Nephron progenitor cell (in vitro differentiated cells): ENCODE results near the gene SETD3.

Source experiments
- DNase-seq: peaks from one replicate; pipeline ENCODE4 v3.0.0; 2021
- H3K27ac Mint-ChIP-seq: 2 replicates; pipeline ENCODE4 v1.8.0; 2021; ENCODE audit warnings: mild to moderate bottlenecking, moderate library complexity, mixed read lengths
- H3K27me3 Mint-ChIP-seq: 2 replicates; pipeline ENCODE4 v1.8.0; 2021; ENCODE audit warnings: mild to moderate bottlenecking, low read depth, mixed read lengths; ENCODE audit not compliant: poor library complexity
- H3K36me3 Mint-ChIP-seq: 2 replicates; pipeline ENCODE4 v1.8.0; 2021; ENCODE audit warnings: low read depth, mixed read lengths
- H3K4me1 Mint-ChIP-seq: 2 replicates; pipeline ENCODE4 v1.8.0; 2021; ENCODE audit warnings: mixed read lengths
- H3K4me3 Mint-ChIP-seq: 2 replicates; pipeline ENCODE4 v1.8.0; 2021; ENCODE audit warnings: mild to moderate bottlenecking, moderate library complexity, mixed read lengths
- H3K9me3 Mint-ChIP-seq: 2 replicates; pipeline ENCODE4 v1.8.0; 2021; ENCODE audit warnings: mild to moderate bottlenecking, moderate library complexity, mixed read lengths
- TF ChIP-seq, protein P1 (sequence below): fragments of 200-600 bp; sonication (generic); IDR thresholded peaks from 2 replicates; pipeline ENCODE4 v1.5.0; 2021; ENCODE audit warnings: antibody characterized with exemption

Gene SETD3

DNA sequence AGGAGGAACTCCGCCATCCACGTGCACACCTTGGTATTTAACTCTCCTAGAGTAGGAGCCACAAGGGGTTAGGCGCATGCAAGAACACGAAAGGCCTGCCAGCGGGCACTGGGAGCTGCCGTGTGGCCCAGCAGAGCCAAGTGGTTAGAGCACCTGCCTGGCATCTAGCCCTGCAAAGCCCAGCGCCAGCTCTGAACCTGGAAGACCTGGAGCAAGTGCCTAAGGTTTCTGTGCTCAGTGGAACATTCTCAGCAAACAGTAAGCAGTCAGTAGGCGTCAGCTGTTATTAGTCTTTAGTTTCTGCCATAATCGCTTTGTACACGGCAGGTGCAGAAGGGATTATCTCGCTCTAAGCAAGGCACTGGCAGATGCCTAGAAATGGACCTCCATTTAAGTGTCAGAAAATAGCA lies 55.4 kb downstream of the SETD3 start:
- Mint-ChIP-seq H3K4me3 (no peak overlapping the region), H3K4me1 (peaks cover 48% of the 10 kb centered on the region), H3K36me3 (peaks cover 45% of the 10 kb centered on the region), H3K27ac (no peak overlapping the region), H3K27me3 (no peaks in the 10 kb centered on the region), H3K9me3 (peaks cover 17% of the 10 kb centered on the region)
- DNase-seq = no peak
- TF ChIP-seq, protein P1, sequence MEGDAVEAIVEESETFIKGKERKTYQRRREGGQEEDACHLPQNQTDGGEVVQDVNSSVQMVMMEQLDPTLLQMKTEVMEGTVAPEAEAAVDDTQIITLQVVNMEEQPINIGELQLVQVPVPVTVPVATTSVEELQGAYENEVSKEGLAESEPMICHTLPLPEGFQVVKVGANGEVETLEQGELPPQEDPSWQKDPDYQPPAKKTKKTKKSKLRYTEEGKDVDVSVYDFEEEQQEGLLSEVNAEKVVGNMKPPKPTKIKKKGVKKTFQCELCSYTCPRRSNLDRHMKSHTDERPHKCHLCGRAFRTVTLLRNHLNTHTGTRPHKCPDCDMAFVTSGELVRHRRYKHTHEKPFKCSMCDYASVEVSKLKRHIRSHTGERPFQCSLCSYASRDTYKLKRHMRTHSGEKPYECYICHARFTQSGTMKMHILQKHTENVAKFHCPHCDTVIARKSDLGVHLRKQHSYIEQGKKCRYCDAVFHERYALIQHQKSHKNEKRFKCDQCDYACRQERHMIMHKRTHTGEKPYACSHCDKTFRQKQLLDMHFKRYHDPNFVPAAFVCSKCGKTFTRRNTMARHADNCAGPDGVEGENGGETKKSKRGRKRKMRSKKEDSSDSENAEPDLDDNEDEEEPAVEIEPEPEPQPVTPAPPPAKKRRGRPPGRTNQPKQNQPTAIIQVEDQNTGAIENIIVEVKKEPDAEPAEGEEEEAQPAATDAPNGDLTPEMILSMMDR = no peak

DNA sequence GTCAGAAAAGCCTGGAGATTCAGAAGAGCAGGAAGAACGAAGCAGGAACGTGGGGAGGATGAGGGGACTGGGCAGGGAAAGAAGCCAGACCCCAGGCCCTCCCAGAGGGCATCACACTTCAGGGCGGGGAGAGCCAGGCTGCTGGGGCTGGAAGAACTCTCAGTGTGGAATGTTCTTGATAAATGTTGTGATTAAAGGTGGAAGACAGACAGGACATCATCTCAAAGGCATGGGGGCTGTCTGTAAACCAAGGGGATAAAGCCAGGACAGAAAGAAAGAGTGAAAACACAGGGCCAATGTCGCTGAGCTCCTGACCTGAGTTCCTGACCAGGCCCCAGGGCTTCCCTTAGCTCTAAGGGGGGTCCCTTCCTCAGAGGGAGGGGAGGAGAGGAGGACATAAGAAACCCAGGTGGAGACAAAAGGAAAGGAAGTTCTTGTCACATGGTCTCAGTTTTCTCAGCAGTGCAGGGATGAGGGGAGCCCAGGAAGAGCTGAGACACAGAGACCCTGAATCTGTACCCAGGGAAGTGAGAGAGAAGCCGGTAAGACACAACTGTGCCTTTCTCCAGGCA lies 56.3 kb downstream of the SETD3 start:
- no peak overlapping the region for H3K4me3 Mint-ChIP-seq
- peaks cover 41% of the 10 kb centered on the region for H3K36me3 Mint-ChIP-seq
- DNase-seq = no peak
- H3K27ac Mint-ChIP-seq = peak overlapping the region; percentile 71
- peaks cover 17% of the 10 kb centered on the region for H3K9me3 Mint-ChIP-seq
- H3K27me3 Mint-ChIP-seq = no peaks in the 10 kb centered on the region
- peaks cover 49% of the 10 kb centered on the region for H3K4me1 Mint-ChIP-seq
- TF ChIP-seq, protein P1 = no peak

DNA sequence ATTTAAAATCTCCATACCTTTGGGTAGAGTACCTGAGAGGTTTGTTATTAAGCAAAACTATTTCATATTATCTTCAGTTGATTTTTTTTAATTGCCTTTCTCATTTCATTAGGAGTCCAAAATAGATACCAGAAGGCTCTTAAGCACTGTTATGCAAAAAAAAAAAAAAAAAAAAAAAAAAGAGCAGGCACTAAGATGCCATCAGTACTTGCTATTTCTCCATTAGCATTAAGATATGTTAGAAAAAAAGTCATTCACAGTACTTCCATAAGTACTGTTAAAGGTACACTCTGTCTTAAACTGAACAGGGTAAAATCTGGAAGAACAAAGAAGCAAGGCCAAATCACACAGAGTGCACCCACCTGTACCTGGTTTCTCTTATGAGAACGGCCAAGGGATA lies 57.2 kb downstream of the SETD3 start:
- Mint-ChIP-seq H3K27me3 (no peaks in the 10 kb centered on the region), H3K4me1 (peaks cover 52% of the 10 kb centered on the region), H3K27ac (no peak overlapping the region), H3K4me3 (no peak overlapping the region), H3K9me3 (peaks cover 9% of the 10 kb centered on the region), H3K36me3 (peaks cover 35% of the 10 kb centered on the region)
- DNase-seq = no peak
- TF ChIP-seq, protein P1 = no peak

DNA sequence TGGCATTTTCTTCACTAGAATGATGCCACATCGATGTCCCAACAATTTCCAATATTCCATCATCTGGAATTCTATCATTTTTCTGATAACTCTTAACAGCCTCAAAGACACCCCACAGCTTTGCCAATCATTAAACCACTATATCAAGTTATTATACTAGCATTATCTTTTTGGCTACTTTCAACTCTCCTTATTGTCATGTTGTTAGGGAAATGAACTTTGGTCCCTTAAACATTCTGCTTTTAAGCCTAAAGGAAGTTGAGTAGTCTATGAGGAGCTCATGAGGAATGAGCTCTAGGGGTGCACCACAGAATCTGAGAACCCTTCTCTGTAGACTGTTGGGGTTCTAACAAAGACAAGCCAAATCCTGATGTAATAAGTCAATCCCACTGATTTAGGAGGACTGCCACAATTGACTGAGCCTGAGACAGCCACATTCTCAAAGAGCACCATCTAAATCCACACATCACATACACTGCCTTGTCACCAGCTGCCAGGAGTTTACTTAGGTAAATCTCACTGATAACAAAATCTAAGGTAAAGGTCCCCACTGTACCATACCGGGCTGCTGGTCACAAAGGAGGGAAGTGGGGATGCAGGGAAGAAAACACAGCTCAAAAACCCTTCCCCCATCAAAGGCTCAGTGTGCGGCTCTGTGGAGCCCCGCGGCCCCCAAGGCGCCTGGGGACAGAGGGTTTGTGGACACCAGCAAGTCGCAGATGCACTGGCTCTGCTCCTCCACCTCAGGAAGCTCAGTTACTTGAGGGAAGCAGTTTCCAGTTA lies 58.2 kb downstream of the SETD3 start:
- Mint-ChIP-seq H3K36me3 (peaks cover 26% of the 10 kb centered on the region), H3K4me3 (no peak overlapping the region), H3K9me3 (no peaks in the 10 kb centered on the region), H3K27me3 (no peaks in the 10 kb centered on the region), H3K27ac (no peak overlapping the region), H3K4me1 (peaks cover 49% of the 10 kb centered on the region)
- no peak for DNase-seq
- TF ChIP-seq, protein P1 = no peak

DNA sequence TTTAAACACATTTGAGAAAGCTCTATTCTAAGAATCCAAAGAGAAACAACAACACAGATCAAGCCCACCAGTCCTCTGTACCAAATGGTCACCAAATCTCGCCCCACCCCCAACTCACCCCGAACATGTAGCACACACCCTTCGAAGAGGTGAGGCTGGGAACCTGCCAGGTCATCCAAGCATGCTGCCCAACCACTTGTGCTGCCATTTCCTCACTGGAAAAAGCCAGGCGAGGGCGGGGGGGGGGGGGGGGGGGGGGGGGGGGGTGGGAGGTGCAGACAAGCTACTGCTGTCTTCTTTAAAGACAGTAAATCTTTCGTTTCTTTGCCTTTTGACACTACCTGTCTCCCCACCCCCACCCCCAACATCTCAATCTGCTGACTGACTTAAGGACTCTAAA lies 59.9 kb downstream of the SETD3 start:
- H3K4me1 Mint-ChIP-seq = peaks cover 38% of the 10 kb centered on the region

More for the DNA sequence above, 59.9 kb downstream of the SETD3 start:
- Mint-ChIP-seq H3K4me3 (no peak overlapping the region), H3K9me3 (no peaks in the 10 kb centered on the region), H3K27me3 (no peaks in the 10 kb centered on the region), H3K27ac (no peak overlapping the region), H3K36me3 (peaks cover 21% of the 10 kb centered on the region)
- DNase-seq = no peak
- TF ChIP-seq, protein P1 = no peak
